ENCODE measurements around the gene IGF2. TPM values are rescaled to one million over a fixed set of nuclear protein-coding genes. Genes with fewer than 3 reads are reported as not detected.

The IGF2 gene
- total RNA-seq, 1 donor, result not detected

Other genes starting within 250 kb of the IGF2 start
- not detected for gene PRR33, start 247.5 kb downstream of the IGF2 start, total RNA-seq
- gene TNNT3, start 219.7 kb downstream of the IGF2 start, total RNA-seq, result 5.1 TPM
- gene MRPL23, start 192.1 kb downstream of the IGF2 start, total RNA-seq, result 65.4 TPM
- not detected for gene H19, start 141.5 kb downstream of the IGF2 start, total RNA-seq
- not detected for gene INS, start 21.8 kb upstream of the IGF2 start, total RNA-seq
- not detected for gene TH, start 32.4 kb upstream of the IGF2 start, total RNA-seq
- 2.3 TPM for gene ASCL2, start 131.2 kb upstream of the IGF2 start, total RNA-seq
- gene C11orf21, start 162.5 kb upstream of the IGF2 start, total RNA-seq, result 17.3 TPM
- 21.6 TPM for gene TSPAN32, start 162.6 kb upstream of the IGF2 start, total RNA-seq
- gene CD81, start 237.9 kb upstream of the IGF2 start, total RNA-seq, result 77.0 TPM

All from mononuclear cell (primary cell).